ENCODE data around the gene AGPAT2. TPM values are rescaled to one million over a fixed set of nuclear protein-coding genes. Genes with fewer than 3 reads are reported as not detected.

AGPAT2 gene
- total RNA-seq, 1 experiment from 2014 or later: 124 TPM

- Histone ChIP-seq H3K4me1 (replicated peaks; ENCODE audit: insufficient read depth) (peaks cover 52% of the 10 kb centered on the region), H3K27ac (peak overlapping the region; percentile 94), H3K36me3 (ENCODE audit: low read depth) (no peaks in the 10 kb centered on the region), H3K4me2 (peak overlapping the region; percentile 46), H2AFZ (no peak overlapping the region), H4K20me1 (ENCODE audit: insufficient read depth) (no peaks in the 10 kb centered on the region), H3K9me3 (ENCODE audit: insufficient read depth, low read depth) (no peaks in the 10 kb centered on the region), H3K27me3 (ENCODE audit: insufficient read depth, low read depth) (no peaks in the 10 kb centered on the region), H3K4me3 (no peak overlapping the region), H3K9me2 (ENCODE audit: insufficient read depth) (no peaks in the 10 kb centered on the region), H3K79me2 (ENCODE audit: low read depth) (no peaks in the 10 kb centered on the region), H3F3A (ENCODE audit: insufficient read depth, low read depth) (peaks cover 37% of the 10 kb centered on the region)
- no peak for DNase-seq
- CTCF ChIA-PET: interaction anchor here (0.7 to 1.1 kb wide), 4 partner anchors 20 to 292 kb away, joined by 3 to 7 read pairs (median 4); no protein-coding TSS in a partner anchor
- TF ChIP-seq, protein P1, sequence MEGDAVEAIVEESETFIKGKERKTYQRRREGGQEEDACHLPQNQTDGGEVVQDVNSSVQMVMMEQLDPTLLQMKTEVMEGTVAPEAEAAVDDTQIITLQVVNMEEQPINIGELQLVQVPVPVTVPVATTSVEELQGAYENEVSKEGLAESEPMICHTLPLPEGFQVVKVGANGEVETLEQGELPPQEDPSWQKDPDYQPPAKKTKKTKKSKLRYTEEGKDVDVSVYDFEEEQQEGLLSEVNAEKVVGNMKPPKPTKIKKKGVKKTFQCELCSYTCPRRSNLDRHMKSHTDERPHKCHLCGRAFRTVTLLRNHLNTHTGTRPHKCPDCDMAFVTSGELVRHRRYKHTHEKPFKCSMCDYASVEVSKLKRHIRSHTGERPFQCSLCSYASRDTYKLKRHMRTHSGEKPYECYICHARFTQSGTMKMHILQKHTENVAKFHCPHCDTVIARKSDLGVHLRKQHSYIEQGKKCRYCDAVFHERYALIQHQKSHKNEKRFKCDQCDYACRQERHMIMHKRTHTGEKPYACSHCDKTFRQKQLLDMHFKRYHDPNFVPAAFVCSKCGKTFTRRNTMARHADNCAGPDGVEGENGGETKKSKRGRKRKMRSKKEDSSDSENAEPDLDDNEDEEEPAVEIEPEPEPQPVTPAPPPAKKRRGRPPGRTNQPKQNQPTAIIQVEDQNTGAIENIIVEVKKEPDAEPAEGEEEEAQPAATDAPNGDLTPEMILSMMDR (conservative IDR thresholded peaks at IDR 0.05): no peak
- no peak for TF ChIP-seq EZH2 (IDR thresholded peaks at IDR 0.05; ENCODE audit: low read depth)
- POLR2A ChIA-PET (ENCODE audit: unreplicated experiment): interaction anchor here (0.6 to 0.9 kb wide), 3 partner anchors 11 to 330 kb away, joined by 3 to 12 read pairs (median 6); partner anchors contain the start of gene DNLZ
- TSS peak; percentile 33 for BruUV-seq (replicated peaks)
- intact Hi-C loops (cut with micrococcal nuclease; ENCODE audit: unreplicated experiment): loop anchor here (5.0 kb wide), 1 partner anchor 146 kb away; the partner anchor contains the start of gene NOTCH1
Measured at GRCh38 chr9:136693135-136693489, 5.9 kb upstream of the AGPAT2 start.

DNA sequence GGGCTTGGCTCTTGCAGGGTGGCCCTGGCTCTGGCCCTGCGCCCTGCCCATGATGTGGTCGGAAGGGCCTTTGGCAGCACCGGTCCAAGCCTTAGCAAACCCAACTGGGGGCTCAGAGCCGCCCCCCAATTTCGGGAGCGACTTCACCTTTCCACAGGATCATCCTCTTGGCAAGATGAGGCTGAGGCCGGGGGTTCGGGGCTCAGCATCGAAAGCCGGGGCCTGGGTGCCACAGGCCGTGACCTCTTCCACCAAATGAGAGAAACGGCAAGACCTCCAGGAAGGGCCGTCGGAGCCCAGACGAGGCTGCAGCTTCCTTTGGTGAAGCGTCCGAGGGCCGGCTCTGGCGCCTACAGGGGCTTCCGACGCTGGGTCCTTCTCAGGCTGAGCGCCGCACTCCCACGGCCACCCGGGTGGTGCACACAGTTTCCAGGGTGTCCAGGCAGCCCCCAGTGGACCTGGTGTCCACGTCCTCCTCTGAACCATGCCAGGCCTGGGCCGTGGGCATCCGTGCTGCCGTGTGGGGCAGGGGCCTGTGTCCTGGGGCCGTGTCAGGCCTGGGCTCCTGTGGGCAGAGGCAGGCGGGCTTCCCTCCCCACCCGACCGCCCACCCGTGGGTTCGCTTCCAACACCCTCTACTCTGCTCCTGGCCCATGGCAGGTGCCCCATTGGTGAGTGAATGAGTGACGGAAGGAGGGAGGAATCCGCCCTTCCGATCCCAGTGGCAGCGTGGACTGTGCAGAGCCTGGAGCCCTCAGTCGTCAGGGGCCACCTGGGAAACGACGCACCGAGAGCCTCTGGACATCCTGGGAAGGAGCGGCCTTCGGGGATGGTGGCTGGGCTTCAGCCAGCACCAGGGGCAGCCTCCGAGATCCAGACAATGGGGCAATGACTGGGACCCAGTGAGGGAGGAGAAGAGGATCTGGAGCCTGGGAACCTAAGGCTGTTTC lies 5.2 kb upstream of the AGPAT2 start:
- Histone ChIP-seq H3K4me2 (peak overlapping the region; percentile 46; the same call in 1 of the 2 replicates), H3K79me2 (ENCODE audit: low read depth) (no peaks in the 10 kb centered on the region), H2AFZ (no peak overlapping the region), H3K4me1 (replicated peaks; ENCODE audit: insufficient read depth) (peaks cover 57% of the 10 kb centered on the region), H3K36me3 (ENCODE audit: low read depth) (no peaks in the 10 kb centered on the region), H3K9me3 (ENCODE audit: insufficient read depth, low read depth) (no peaks in the 10 kb centered on the region), H3K9me2 (ENCODE audit: insufficient read depth) (no peaks in the 10 kb centered on the region), H3K4me3 (no peak overlapping the region), H3K27me3 (ENCODE audit: insufficient read depth, low read depth) (no peaks in the 10 kb centered on the region), H3K27ac (no peak overlapping the region), H3F3A (ENCODE audit: insufficient read depth, low read depth) (peaks cover 38% of the 10 kb centered on the region), H4K20me1 (ENCODE audit: insufficient read depth) (no peaks in the 10 kb centered on the region)
- CTCF ChIA-PET: no interaction called here
- POLR2A ChIA-PET (ENCODE audit: unreplicated experiment): no interaction called here
- DNase-seq: no peak
- no TSS peak for BruUV-seq (replicated peaks)
- TF ChIP-seq, protein P1 (conservative IDR thresholded peaks at IDR 0.05): no peak
- TF ChIP-seq EZH2 (IDR thresholded peaks at IDR 0.05; ENCODE audit: low read depth): no peak
- intact Hi-C loops (cut with micrococcal nuclease; ENCODE audit: unreplicated experiment): loop anchor here (5.0 kb wide), 1 partner anchor 145 kb away; the partner anchor contains the start of gene NOTCH1

GRCh38 chr9:136691316-136692184 lies 4.3 kb upstream of the AGPAT2 start:
- H3K36me3 ChIP-seq (ENCODE audit: low read depth): no peaks in the 10 kb centered on the region
- peaks cover under 1% of the 10 kb centered on the region for H3K79me2 ChIP-seq (ENCODE audit: low read depth)
- no peaks in the 10 kb centered on the region for H3K27me3 ChIP-seq (ENCODE audit: insufficient read depth, low read depth)
- ChIA-PET POLR2A (ENCODE audit: unreplicated experiment) (no interaction called here), CTCF (no interaction called here)
- no peak for DNase-seq
- TF ChIP-seq, protein P1 (conservative IDR thresholded peaks at IDR 0.05): no peak
- no peak for TF ChIP-seq EZH2 (IDR thresholded peaks at IDR 0.05; ENCODE audit: low read depth)
- no peaks in the 10 kb centered on the region for H4K20me1 ChIP-seq (ENCODE audit: insufficient read depth)
- intact Hi-C loops (cut with micrococcal nuclease; ENCODE audit: unreplicated experiment): loop anchor here (5.0 kb wide), 1 partner anchor 144 kb away; the partner anchor contains the start of gene NOTCH1
- peaks cover 38% of the 10 kb centered on the region for H3F3A ChIP-seq (ENCODE audit: insufficient read depth, low read depth)
- H2AFZ ChIP-seq: no peak overlapping the region
- BruUV-seq (replicated peaks): no TSS peak
- H3K9me2 ChIP-seq (ENCODE audit: insufficient read depth): no peaks in the 10 kb centered on the region
- H3K4me2 ChIP-seq: no peak overlapping the region
- H3K9me3 ChIP-seq (ENCODE audit: insufficient read depth, low read depth): no peaks in the 10 kb centered on the region
- H3K4me3 ChIP-seq: no peak overlapping the region
- no peak overlapping the region for H3K27ac ChIP-seq
- H3K4me1 ChIP-seq (replicated peaks; ENCODE audit: insufficient read depth): peaks cover 57% of the 10 kb centered on the region
